ENCODE results near the gene INSL3.

GRCh38 chr19:17767559-17767958 is 53.8 kb downstream of the INSL3 start:
- TF ChIP-seq, protein P1, sequence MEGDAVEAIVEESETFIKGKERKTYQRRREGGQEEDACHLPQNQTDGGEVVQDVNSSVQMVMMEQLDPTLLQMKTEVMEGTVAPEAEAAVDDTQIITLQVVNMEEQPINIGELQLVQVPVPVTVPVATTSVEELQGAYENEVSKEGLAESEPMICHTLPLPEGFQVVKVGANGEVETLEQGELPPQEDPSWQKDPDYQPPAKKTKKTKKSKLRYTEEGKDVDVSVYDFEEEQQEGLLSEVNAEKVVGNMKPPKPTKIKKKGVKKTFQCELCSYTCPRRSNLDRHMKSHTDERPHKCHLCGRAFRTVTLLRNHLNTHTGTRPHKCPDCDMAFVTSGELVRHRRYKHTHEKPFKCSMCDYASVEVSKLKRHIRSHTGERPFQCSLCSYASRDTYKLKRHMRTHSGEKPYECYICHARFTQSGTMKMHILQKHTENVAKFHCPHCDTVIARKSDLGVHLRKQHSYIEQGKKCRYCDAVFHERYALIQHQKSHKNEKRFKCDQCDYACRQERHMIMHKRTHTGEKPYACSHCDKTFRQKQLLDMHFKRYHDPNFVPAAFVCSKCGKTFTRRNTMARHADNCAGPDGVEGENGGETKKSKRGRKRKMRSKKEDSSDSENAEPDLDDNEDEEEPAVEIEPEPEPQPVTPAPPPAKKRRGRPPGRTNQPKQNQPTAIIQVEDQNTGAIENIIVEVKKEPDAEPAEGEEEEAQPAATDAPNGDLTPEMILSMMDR (IDR thresholded peaks at IDR 0.05): no peak
- TF ChIP-seq POLR2A (IDR thresholded peaks at IDR 0.05): no peak
